Suppressor macrophage treated with lipopolysaccharide for 1 hour (primary cell): ENCODE measurements around the gene SLMAP.
A peak's percentile ranks its signal among the peaks of the same experiment; 100 is the strongest.

Experiments used
- DNase-seq, 3 donors: peaks; one replicate each; pipeline ENCODE4 v3.0.0-alpha.2; 2020 to 2022

SLMAP gene

GRCh38 chr3:57971975-57972374, 215.9 kb downstream of the SLMAP start:
- no peak for DNase-seq

- no peak for DNase-seq
These were observed 216.5 kb downstream of the SLMAP start for GRCh38 chr3:57972531-57973111.

- DNase-seq, result no peak
These were observed 217.8 kb downstream of the SLMAP start for GRCh38 chr3:57973715-57974477.

GRCh38 chr3:57974796-57975388, 218.8 kb downstream of the SLMAP start:
- peak; percentile 72 to 87 (median 86) for DNase-seq

GRCh38 chr3:57977818-57978235, 221.7 kb downstream of the SLMAP start:
- DNase-seq, result no peak

- DNase-seq, result no peak
These were observed 222.2 kb downstream of the SLMAP start for GRCh38 chr3:57978316-57978715.
